Testis (tissue), 3 donors: ENCODE results near the gene MRPL4. TPM values are rescaled to one million over a fixed set of nuclear protein-coding genes. Genes with fewer than 3 reads are reported as not detected.

Experiments
- DNase-seq: peaks from one replicate; pipeline ENCODE4 v3.0.0-alpha.2; 2019
- H3K27ac ChIP-seq, 2 donors: fragments of 200-600 bp; sonication (generic); one replicate each; pipeline ENCODE4 v1.5.1; 2019
- H3K27me3 ChIP-seq: fragments of 200-600 bp; sonication (generic); one replicate; pipeline ENCODE4 v1.5.1; 2019
- H3K36me3 ChIP-seq: fragments of 200-600 bp; sonication (generic); one replicate; pipeline ENCODE4 v1.5.1; 2017; ENCODE audit warnings: low read depth; ENCODE audit errors: missing control alignments
- H3K4me1 ChIP-seq: fragments of 200-600 bp; sonication (generic); one replicate; pipeline ENCODE4 v1.5.1; 2019
- H3K4me3 ChIP-seq, 2 donors: fragments of 200-600 bp; sonication (generic); one replicate each; pipeline ENCODE4 v1.5.1; 2017 to 2019
- H3K9me3 ChIP-seq: fragments of 200-600 bp; sonication (generic); one replicate; pipeline ENCODE4 v1.5.1; 2017
- CTCF ChIP-seq, 3 experiments: fragments of 450-650 bp in 2 of 3; fragments of 200-600 bp in 1 of 3; sonication (generic) in 1 of 3; IDR thresholded peaks; one replicate each; pipeline ENCODE4 v1.5.1; 2016 to 2019; ENCODE audit warnings: antibody characterized with exemption in 3 of 3, mild to moderate bottlenecking in 2 of 3, moderate library complexity in 1 of 3
- POLR2A ChIP-seq: fragments of 450-650 bp; IDR thresholded peaks from one replicate; pipeline ENCODE4 v1.6.1; 2017; ENCODE audit warnings: antibody characterized with exemption, mild to moderate bottlenecking, moderate library complexity
- WGBS, 2 donors: methylation state at CpG; one replicate each; pipeline ENCODE4 v1.1.5; 2018; 5-methylcytosine and 5-hydroxymethylcytosine counted together
- intact Hi-C: fragments of 100-400 bp; cut with DNase I; formaldehyde crosslinking; loops from one replicate; pipeline ENCODE4 v1.15.1; 2023; ENCODE audit warnings: low total_unique reads
- polyA plus RNA-seq: library from polyadenylated mRNA; stranded (reverse); fragments of 350-450 nt; fragmentation: Illumina TruSeq; extraction: RNeasy Lipid Tissue Mini Kit (QIAGEN cat#74804); gene quantifications from one replicate; pipeline ENCODE4 v1.2.3, GENCODE V29; 2014; ENCODE audit warnings: low read depth, low replicate concordance; ENCODE audit not compliant: insufficient read depth
- total RNA-seq, 2 donors: library from RNA; depleted of rRNA; stranded (reverse); fragments of >200 nt; gene quantifications; one replicate each; pipeline ENCODE4 v1.2.3, GENCODE V29; 2016

Gene MRPL4
- total and polyA plus RNA-seq, 3 donors from 2014 or later = 53.3 to 91.8 (median 63.5) TPM

GRCh38 chr19:10284065-10284959, 32.3 kb downstream of the MRPL4 start:
- H3K27ac ChIP-seq = no peak overlapping the region
- intact Hi-C loops = no loop called here
- H3K9me3 ChIP-seq = no peaks in the 10 kb centered on the region
- H3K27me3 ChIP-seq = no peaks in the 10 kb centered on the region
- TF ChIP-seq POLR2A = no peak
- TF ChIP-seq CTCF (IDR thresholded peaks at IDR 0.05) = no peak
- no peak for DNase-seq
- no peak overlapping the region for H3K4me3 ChIP-seq
- 89 to 92% methylated on average over 20 to 34 of the region's 34 CpGs for WGBS, 2 donors
- H3K4me1 ChIP-seq = peaks cover 19% of the 10 kb centered on the region
- no peaks in the 10 kb centered on the region for H3K36me3 ChIP-seq

GRCh38 chr19:10284960-10285278, 32.9 kb downstream of the MRPL4 start:
- intact Hi-C loops = no loop called here
- Histone ChIP-seq H3K9me3 (no peaks in the 10 kb centered on the region), H3K4me1 (peaks cover 25% of the 10 kb centered on the region), H3K4me3 (no peak overlapping the region), H3K36me3 (no peaks in the 10 kb centered on the region), H3K27ac (no peak overlapping the region), H3K27me3 (no peaks in the 10 kb centered on the region)
- TF ChIP-seq CTCF (IDR thresholded peaks at IDR 0.05) (no peak), POLR2A (no peak)
- no peak for DNase-seq
- WGBS, 2 donors = 81 to 97% methylated on average over 6 to 13 of the region's 13 CpGs

GRCh38 chr19:10285393-10285792, 33.4 kb downstream of the MRPL4 start:
- H3K27me3 ChIP-seq = no peaks in the 10 kb centered on the region
- intact Hi-C loops = no loop called here
- no peak overlapping the region for H3K4me3 ChIP-seq
- WGBS, 2 donors = 91 to 93% methylated on average over 4 of the region's 4 CpGs
- H3K27ac ChIP-seq = no peak overlapping the region
- no peak for TF ChIP-seq POLR2A
- no peak for TF ChIP-seq CTCF (IDR thresholded peaks at IDR 0.05)
- no peak for DNase-seq
- H3K36me3 ChIP-seq = no peaks in the 10 kb centered on the region
- no peaks in the 10 kb centered on the region for H3K9me3 ChIP-seq
- H3K4me1 ChIP-seq = peaks cover 29% of the 10 kb centered on the region

GRCh38 chr19:10286803-10287737, 35.1 kb downstream of the MRPL4 start, which contains the start of gene ICAM4:
TSS of gene ICAM4 (plus strand) at chr19:10286955. CDS start at chr19:10287013, 58 bp downstream.
- Histone ChIP-seq H3K36me3 (no peaks in the 10 kb centered on the region), H3K9me3 (no peaks in the 10 kb centered on the region), H3K27ac (no peak within 1 kb of the TSS), H3K4me3 (peak within 1 kb of the TSS in 1 of 2 donors; percentile 15), H3K27me3 (no peaks in the 10 kb centered on the region), H3K4me1 (peaks cover 40% of the 10 kb centered on the region)
- peak; percentile 61 for DNase-seq
- WGBS, 2 donors = 1 to 6% methylated on average over 33 to 49 of the region's 59 CpGs
- intact Hi-C loops = no loop called here
- TF ChIP-seq CTCF (IDR thresholded peaks at IDR 0.05) = no peak
- TF ChIP-seq POLR2A = no peak
